GM18505 (cell line): ENCODE data around the gene SNTG2.
"Not testable (repeated sequence)": the region's sequence is repeated elsewhere in the genome, so short reads cannot be mapped to it uniquely, and the experiment has no call there.

Source experiments
- ATAC-seq: cut with Tn5 transposase; IDR thresholded peaks from one replicate; pipeline ENCODE4 v1.9.1; 2021; ENCODE audit not compliant: unreplicated experiment
- POLR2A ChIP-seq: IDR thresholded peaks from 4 replicates; pipeline ENCODE4 v1.6.1; 2011; ENCODE audit warnings: borderline replicate concordance; ENCODE audit not compliant: insufficient read depth, insufficient read length; ENCODE audit errors: extremely low read depth

Gene SNTG2

GRCh38 chr2:1104364-1104763 is 153.7 kb downstream of the SNTG2 start:
- TF ChIP-seq POLR2A: no peak

GRCh38 chr2:1106344-1106743 is 155.7 kb downstream of the SNTG2 start:
- ATAC-seq: not testable (repeated sequence)

More at GRCh38 chr2:1104364-1104763, 153.7 kb downstream of the SNTG2 start:
- ATAC-seq: no peak

DNA sequence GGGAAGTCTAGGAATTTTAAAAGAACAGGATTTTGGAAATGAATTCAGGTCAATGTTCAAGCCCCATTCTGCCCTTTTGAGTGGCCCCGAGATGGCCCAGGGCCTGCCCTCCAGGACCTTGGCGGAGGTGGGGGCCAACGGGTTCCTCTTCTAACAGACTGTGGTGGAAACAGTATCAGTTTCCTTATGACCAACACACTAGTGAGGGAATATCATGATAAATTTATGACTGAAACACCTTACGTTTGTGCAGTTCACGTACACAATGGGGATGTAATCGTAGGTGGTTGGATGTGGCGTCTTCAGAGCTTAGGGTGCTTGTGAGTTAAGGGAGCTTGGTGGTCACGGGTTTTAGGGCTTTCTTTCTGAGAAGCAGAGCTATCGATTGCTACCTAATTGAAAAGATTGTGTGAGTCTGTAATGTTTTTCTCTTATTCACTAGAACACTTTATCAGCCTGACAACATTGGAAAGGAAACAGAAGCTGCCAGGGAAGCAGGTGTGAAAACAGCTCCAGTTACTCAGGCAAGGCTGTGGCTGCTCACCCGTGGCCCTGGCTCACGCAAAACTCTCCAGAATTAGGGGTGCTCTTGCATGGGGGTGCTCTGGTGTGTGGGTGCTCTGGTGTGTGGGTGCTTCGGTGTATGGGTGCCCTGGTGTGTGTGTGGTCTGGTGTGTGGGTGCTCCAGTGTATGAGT is 165.3 kb downstream of the SNTG2 start:
- no peak for TF ChIP-seq POLR2A
- no peak for ATAC-seq

DNA sequence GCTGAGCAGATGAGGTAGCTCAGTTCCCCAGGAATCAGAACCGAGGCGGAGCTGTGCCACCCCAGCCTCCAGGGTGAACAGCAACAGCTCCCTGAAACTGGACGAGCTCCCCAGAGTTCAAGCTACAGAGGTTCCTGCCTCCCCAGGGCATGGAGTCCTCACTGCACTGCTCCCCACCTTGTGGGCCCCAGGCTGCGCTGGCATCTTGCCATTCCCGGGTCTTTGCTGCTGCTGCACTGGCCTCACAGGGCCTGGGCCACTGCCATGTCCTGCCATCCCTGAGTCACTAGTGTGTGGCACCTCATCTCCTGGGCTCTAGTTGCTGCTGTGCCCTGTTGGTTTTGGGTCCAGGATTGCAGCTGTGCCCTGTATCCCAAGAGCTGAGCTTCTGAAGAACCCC is 166.9 kb downstream of the SNTG2 start:
- ATAC-seq: no peak
- TF ChIP-seq POLR2A: no peak

GRCh38 chr2:1125217-1125616 is 174.6 kb downstream of the SNTG2 start:
- ATAC-seq: no peak
- TF ChIP-seq POLR2A: no peak

- ATAC-seq: no peak
- TF ChIP-seq POLR2A: no peak
These were observed 175.2 kb downstream of the SNTG2 start for GRCh38 chr2:1125633-1126370.

DNA sequence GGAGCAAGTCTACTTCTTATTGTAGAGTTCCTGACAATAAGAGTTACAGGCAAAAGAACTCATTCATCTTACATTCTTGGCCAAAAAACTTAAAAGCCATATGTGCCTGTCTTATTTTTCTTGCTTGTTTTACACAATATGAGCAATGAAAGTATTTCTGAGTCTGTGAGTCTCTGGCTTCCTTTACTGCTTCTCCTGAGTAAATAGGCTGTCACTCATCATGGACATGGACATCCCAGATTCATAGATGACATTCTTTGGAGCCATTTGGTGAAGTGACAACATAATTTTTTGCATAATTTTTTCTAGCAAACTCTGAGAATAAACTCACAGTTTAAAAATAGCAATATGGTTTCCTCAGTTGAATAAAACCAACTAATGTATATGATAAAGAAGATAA is 179.3 kb downstream of the SNTG2 start:
- no peak for TF ChIP-seq POLR2A
- ATAC-seq: no peak

GRCh38 chr2:1130922-1131321 is 180.3 kb downstream of the SNTG2 start:
- TF ChIP-seq POLR2A: no peak
- no peak for ATAC-seq

GRCh38 chr2:1132328-1132969 is 181.8 kb downstream of the SNTG2 start:
- ATAC-seq: no peak
- no peak for TF ChIP-seq POLR2A

DNA sequence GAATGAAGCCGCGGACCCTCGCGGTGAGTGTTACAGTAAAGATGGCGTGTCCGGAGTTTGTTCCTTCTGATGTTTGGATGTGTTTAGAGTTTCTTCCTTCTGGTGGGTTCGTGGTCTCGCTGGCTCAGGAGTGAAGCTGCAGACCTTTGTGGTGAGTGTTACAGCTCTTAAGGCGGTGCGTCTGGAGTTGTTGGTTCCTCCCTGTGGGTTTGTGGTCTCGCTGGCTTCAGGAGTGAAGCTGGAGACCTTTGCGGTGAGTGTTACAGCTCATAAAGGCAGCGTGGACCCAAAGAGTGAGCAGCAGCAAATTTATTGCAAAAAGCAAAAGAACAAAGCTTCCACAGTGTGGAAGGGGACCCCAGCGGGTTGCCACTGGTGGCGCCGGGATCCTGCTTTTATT is 183.2 kb downstream of the SNTG2 start:
- ATAC-seq: not testable (repeated sequence)

- no peak for ATAC-seq
- TF ChIP-seq POLR2A: no peak
These were observed 184.0 kb downstream of the SNTG2 start for GRCh38 chr2:1134629-1135028.

GRCh38 chr2:1136067-1136466 is 185.4 kb downstream of the SNTG2 start:
- ATAC-seq: no peak

GRCh38 chr2:1136846-1137245 is 186.2 kb downstream of the SNTG2 start:
- ATAC-seq: no peak
- no peak for TF ChIP-seq POLR2A

More at GRCh38 chr2:1136067-1136466, 185.4 kb downstream of the SNTG2 start:
- TF ChIP-seq POLR2A: no peak

DNA sequence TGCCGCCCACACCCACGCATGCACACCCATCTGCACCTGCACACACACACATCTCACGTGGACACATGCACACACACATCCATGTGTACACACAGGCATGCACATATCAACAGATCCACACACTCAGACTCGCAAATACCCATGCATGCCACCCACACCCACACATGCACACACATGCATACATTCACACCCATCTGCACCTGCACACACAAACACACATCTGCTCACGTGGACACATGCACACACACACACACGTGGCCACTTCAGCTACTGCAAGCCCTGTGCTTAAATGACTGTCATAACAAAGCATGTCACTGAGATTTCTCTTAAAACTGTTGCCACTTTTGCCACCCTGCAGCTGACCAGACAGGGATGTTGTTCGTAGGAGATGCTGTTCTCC is 186.6 kb downstream of the SNTG2 start:
- no peak for ATAC-seq
- TF ChIP-seq POLR2A: no peak
